Endothelial cell of umbilical vein (primary cell): ENCODE measurements around the gene EPHA4. TPM values are rescaled to one million over a fixed set of nuclear protein-coding genes. Genes with fewer than 3 reads are reported as not detected.

Experiments
- BruUV-seq: library from RNA; stranded (reverse); fragments of 400-500 nt; replicated peaks from 2 replicates; lab custom pipeline; 2021; lab: Mats Ljungman, UMichigan
- CTCF ChIA-PET: fragments of 300-600, 350-600 bp; sonication (Branson Sonifier 250); formaldehyde crosslinking; loops from one replicate; lab custom pipeline; 2021; ENCODE audit warnings: antibody characterized with exemption, inconsistent platforms; lab: Charles Lee
- POLR2A ChIA-PET: fragments of 300-600, 350-600 bp; sonication (Branson Sonifier 250); formaldehyde crosslinking; loops from one replicate; lab custom pipeline; 2021; ENCODE audit warnings: antibody characterized with exemption, inconsistent platforms; lab: Charles Lee
- DNase-seq: peaks from one replicate; pipeline ENCODE4 v3.0.0-alpha.2; 2011; ENCODE audit warnings: low read depth, low spot score
- FAIRE-seq: peaks from 2 replicates; lab custom pipeline; 2011; peaks lifted over from hg19 to GRCh38; lab: Jason Lieb, UNC
- H2AFZ ChIP-seq: 2 replicates; pipeline ENCODE4 v1.6.0; 2012; ENCODE audit warnings: low read depth, low read length, control low read depth, inconsistent platforms
- H3K27ac ChIP-seq: 2 replicates; pipeline ENCODE4 v1.5.1; 2011; ENCODE audit warnings: low read depth, mild to moderate bottlenecking, control low read depth, low read length, moderate library complexity; ENCODE audit not compliant: insufficient read depth
- H3K27me3 ChIP-seq, 2 experiments: 2 replicates each; pipeline versions ENCODE4 v1.6.0 to v1.6.1; 2011; ENCODE audit warnings: low read length in 2 of 2, mixed read lengths in 1 of 2; ENCODE audit not compliant: control insufficient read depth in 2 of 2, insufficient read depth in 2 of 2
- H3K36me3 ChIP-seq, 2 experiments: 2 replicates in 1 of 2; 3 replicates in 1 of 2; pipeline ENCODE4 v1.5.1; 2011; ENCODE audit warnings: low read length in 2 of 2, mild to moderate bottlenecking in 1 of 2, moderate library complexity in 1 of 2; ENCODE audit not compliant: control insufficient read depth in 2 of 2, insufficient read depth in 2 of 2; ENCODE audit errors: extremely low read depth in 1 of 2
- H3K4me1 ChIP-seq: 3 replicates; pipeline ENCODE4 v1.5.1; 2011; ENCODE audit warnings: mild to moderate bottlenecking, low read length; ENCODE audit not compliant: control insufficient read depth, insufficient read depth; ENCODE audit errors: extremely low read depth
- H3K4me2 ChIP-seq: 2 replicates; pipeline ENCODE4 v1.6.1; 2011; ENCODE audit warnings: low read length, control low read depth, mixed read lengths; ENCODE audit not compliant: insufficient read depth
- H3K4me3 ChIP-seq, 3 experiments: fragments of 200-600 bp in 1 of 3; sonication (generic), shearing (Covaris generic) in 1 of 3; replicated peaks in 1 of 3; 2 replicates each; pipeline ENCODE4 v1.5.1; 2011 to 2016; ENCODE audit warnings: control low read depth in 3 of 3, low read length in 3 of 3, mild to moderate bottlenecking in 2 of 3, inconsistent platforms in 1 of 3, low read depth in 1 of 3, moderate library complexity in 1 of 3; ENCODE audit not compliant: insufficient read depth in 1 of 3
- H3K79me2 ChIP-seq: 2 replicates; pipeline ENCODE4 v1.6.0; 2012; ENCODE audit warnings: low read length, inconsistent platforms; ENCODE audit not compliant: control insufficient read depth, insufficient read depth
- H3K9ac ChIP-seq: replicated peaks from 2 replicates; pipeline ENCODE3; 2011; ENCODE audit warnings: low read length, control low read depth; ENCODE audit not compliant: insufficient read depth; ENCODE audit errors: extremely low read depth
- H3K9me1 ChIP-seq: replicated peaks from 3 replicates; pipeline ENCODE4 v1.6.0; 2011; ENCODE audit warnings: mild to moderate bottlenecking, low read length; ENCODE audit not compliant: control insufficient read depth, insufficient read depth; ENCODE audit errors: extremely low read depth
- H3K9me3 ChIP-seq: replicated peaks from 2 replicates; pipeline ENCODE4 v1.5.1; 2012; ENCODE audit warnings: low read length, inconsistent platforms; ENCODE audit not compliant: control insufficient read depth, insufficient read depth
- H4K20me1 ChIP-seq: replicated peaks from 2 replicates; pipeline ENCODE3; 2011; ENCODE audit warnings: mild to moderate bottlenecking, low read length; ENCODE audit not compliant: control insufficient read depth, insufficient read depth; ENCODE audit errors: extremely low read depth
- EZH2 ChIP-seq: IDR thresholded peaks from 2 replicates; pipeline ENCODE4 v1.6.1; 2012; ENCODE audit warnings: borderline replicate concordance, low read depth, mild to moderate bottlenecking, moderate library complexity, low read length, inconsistent platforms; ENCODE audit not compliant: severe bottlenecking
- GATA2 ChIP-seq: IDR thresholded peaks from 2 replicates; pipeline ENCODE4 v1.7.0; 2011; ENCODE audit warnings: low read depth, mild to moderate bottlenecking, moderate library complexity, mixed read lengths, low read length; ENCODE audit not compliant: insufficient read length, insufficient read depth
- MAX ChIP-seq: IDR thresholded peaks from 2 replicates; pipeline ENCODE4 v1.6.1; 2011; ENCODE audit not compliant: insufficient read depth, insufficient read length
- dilution Hi-C: fragments of 300-500 bp; cut with MboI; formaldehyde crosslinking; loops from one replicate; pipeline ENCODE4 v1.15.0; 2019; ENCODE audit warnings: low sequenced_read_pairs; ENCODE audit not compliant: extremely low pct_ligation_motif_present
- intact Hi-C: fragments of 100-400 bp; cut with micrococcal nuclease; formaldehyde crosslinking; loops from one replicate; pipeline ENCODE4 v1.10.0; 2022
- polyA plus RNA-seq, 4 experiments: library from polyadenylated mRNA; depleted of rRNA in 3 of 4; stranded (reverse) in 3 of 4; unstranded in 1 of 4; fragments of >200 nt; gene quantifications; 2 replicates each; pipeline versions ENCODE4 v1.2.1 to v1.2.3, GENCODE V29; 2011 to 2012; ENCODE audit warnings: missing spikeins in 1 of 4
- total RNA-seq: library from RNA; stranded (reverse); gene quantifications from 2 replicates; pipeline ENCODE4 v1.2.3, GENCODE V29; 2021

EPHA4 gene
- total and polyA plus RNA-seq, 2 donors (not counting 3 experiments of a cell fraction or from before 2014, with no cell fraction given), result 11.9 to 19.8 TPM

GRCh38 chr2:221495731-221496130 is 76.4 kb downstream of the EPHA4 start:
- Histone ChIP-seq H3K4me2 (no peak overlapping the region), H3K9me1 (no peaks in the 10 kb centered on the region), H3K27me3 (no peaks in the 10 kb centered on the region), H3K79me2 (peaks cover 2% of the 10 kb centered on the region), H3K4me3 (no peak overlapping the region), H3K27ac (no peak overlapping the region), H3K36me3 (peaks cover 0 to 2% of the 10 kb centered on the region in 2 experiments), H2AFZ (no peak overlapping the region), H3K4me1 (peaks cover 10% of the 10 kb centered on the region), H3K9ac (no peak overlapping the region), H4K20me1 (no peaks in the 10 kb centered on the region), H3K9me3 (no peaks in the 10 kb centered on the region)
- DNase-seq (no peak), FAIRE-seq (no peak)
- ChIA-PET CTCF (interaction anchor here (1.3 to 1.4 kb wide), 2 partner anchors 24 to 52 kb away, joined by 3 to 4 read pairs; no protein-coding TSS in a partner anchor), POLR2A (no interaction called here)
- BruUV-seq, result no TSS peak
- no peak for TF ChIP-seq MAX
- dilution Hi-C loops, result no loop called here
- intact Hi-C loops, result no loop called here

- ChIA-PET POLR2A (no interaction called here), CTCF (interaction anchor here (1.0 to 1.4 kb wide), 6 partner anchors 10 to 54 kb away, joined by 3 to 4 read pairs (median 3); no protein-coding TSS in a partner anchor)
- BruUV-seq, result no TSS peak
- Histone ChIP-seq H3K4me2 (no peak overlapping the region), H3K9ac (no peak overlapping the region), H3K36me3 (peaks cover 0 to 2% of the 10 kb centered on the region in 2 experiments), H4K20me1 (no peaks in the 10 kb centered on the region), H3K27ac (no peak overlapping the region), H3K4me3 (no peak overlapping the region), H3K4me1 (peaks cover 3% of the 10 kb centered on the region), H3K27me3 (no peaks in the 10 kb centered on the region), H2AFZ (no peak overlapping the region), H3K9me3 (no peaks in the 10 kb centered on the region), H3K9me1 (no peaks in the 10 kb centered on the region), H3K79me2 (no peaks in the 10 kb centered on the region)
- FAIRE-seq (peak; percentile 37), DNase-seq (no peak)
- dilution Hi-C loops, result no loop called here
- TF ChIP-seq GATA2, result peak; percentile 30
- no peak for TF ChIP-seq EZH2
- intact Hi-C loops, result no loop called here
These were observed 77.5 kb downstream of the EPHA4 start for GRCh38 chr2:221494556-221494955.
